ENCODE results near the gene MRTO4.

DNA sequence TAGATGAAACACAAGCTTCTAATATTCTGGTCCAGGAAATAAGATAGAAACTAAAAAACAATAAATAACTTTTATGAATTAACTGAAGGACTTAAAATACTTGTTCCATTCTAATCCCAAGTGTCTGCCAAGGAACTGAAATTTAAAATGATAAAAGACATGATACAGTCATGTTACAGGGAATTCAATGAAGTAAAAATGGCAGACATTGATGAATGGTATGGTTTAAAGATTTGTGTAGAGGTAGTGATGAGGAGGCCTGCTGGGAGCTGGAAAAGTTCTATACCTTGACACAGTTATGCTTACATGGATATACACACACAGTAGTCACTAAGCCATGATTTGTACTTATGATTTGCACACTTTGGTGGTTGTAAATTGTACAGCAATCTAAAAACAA is 39.4 kb upstream of the MRTO4 start:
- TF ChIP-seq, protein P1, sequence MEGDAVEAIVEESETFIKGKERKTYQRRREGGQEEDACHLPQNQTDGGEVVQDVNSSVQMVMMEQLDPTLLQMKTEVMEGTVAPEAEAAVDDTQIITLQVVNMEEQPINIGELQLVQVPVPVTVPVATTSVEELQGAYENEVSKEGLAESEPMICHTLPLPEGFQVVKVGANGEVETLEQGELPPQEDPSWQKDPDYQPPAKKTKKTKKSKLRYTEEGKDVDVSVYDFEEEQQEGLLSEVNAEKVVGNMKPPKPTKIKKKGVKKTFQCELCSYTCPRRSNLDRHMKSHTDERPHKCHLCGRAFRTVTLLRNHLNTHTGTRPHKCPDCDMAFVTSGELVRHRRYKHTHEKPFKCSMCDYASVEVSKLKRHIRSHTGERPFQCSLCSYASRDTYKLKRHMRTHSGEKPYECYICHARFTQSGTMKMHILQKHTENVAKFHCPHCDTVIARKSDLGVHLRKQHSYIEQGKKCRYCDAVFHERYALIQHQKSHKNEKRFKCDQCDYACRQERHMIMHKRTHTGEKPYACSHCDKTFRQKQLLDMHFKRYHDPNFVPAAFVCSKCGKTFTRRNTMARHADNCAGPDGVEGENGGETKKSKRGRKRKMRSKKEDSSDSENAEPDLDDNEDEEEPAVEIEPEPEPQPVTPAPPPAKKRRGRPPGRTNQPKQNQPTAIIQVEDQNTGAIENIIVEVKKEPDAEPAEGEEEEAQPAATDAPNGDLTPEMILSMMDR (conservative IDR thresholded peaks at IDR 0.05; ENCODE audit: low read length): no peak
- no peak for TF ChIP-seq EZH2phosphoT487 (IDR thresholded peaks at IDR 0.05; ENCODE audit: borderline replicate concordance, low read depth, low read length)
